Thyroid gland (tissue), 4 donors: ENCODE results near the gene CCM2. TPM values are rescaled to one million over a fixed set of nuclear protein-coding genes. Genes with fewer than 3 reads are reported as not detected.

Experiments used
- DNase-seq, 2 donors: peaks; one replicate each; pipeline ENCODE4 v3.0.0-alpha.2; 2019
- H3K27ac ChIP-seq, 3 donors: fragments of 200-600 bp; sonication (generic); 1 replicate in 2 of 3; 2 replicates in 1 of 3; pipeline ENCODE4 v1.5.1; 2016 to 2019; ENCODE audit warnings: mild to moderate bottlenecking in 1 of 3, moderate library complexity in 1 of 3
- H3K27me3 ChIP-seq: fragments of 200-600 bp; sonication (generic); one replicate; pipeline ENCODE4 v1.5.1; 2019
- H3K36me3 ChIP-seq, 2 donors: fragments of 200-600 bp; sonication (generic); one replicate each; pipeline ENCODE4 v1.5.1; 2016 to 2019
- H3K4me1 ChIP-seq, 2 donors: fragments of 200-600 bp; sonication (generic); one replicate each; pipeline ENCODE4 v1.5.1; 2017 to 2019
- H3K4me3 ChIP-seq, 3 donors: fragments of 200-600 bp; sonication (generic); replicated peaks in 1 of 3; 1 replicate in 2 of 3; 2 replicates in 1 of 3; pipeline ENCODE4 v1.5.1; 2016; ENCODE audit warnings: mild to moderate bottlenecking in 1 of 3
- H3K9me3 ChIP-seq: fragments of 200-600 bp; sonication (generic); one replicate; pipeline ENCODE4 v1.5.1; 2017
- POLR2A ChIP-seq, 2 donors: fragments of 450-650 bp; IDR thresholded peaks; one replicate each; pipeline ENCODE4 v1.6.1; 2017; ENCODE audit warnings: antibody characterized with exemption in 2 of 2, mild to moderate bottlenecking in 2 of 2, moderate library complexity in 1 of 2
- WGBS, 2 donors: methylation state at CpG; one replicate each; pipeline ENCODE4 v1.1.5; 2017; 5-methylcytosine and 5-hydroxymethylcytosine counted together
- intact Hi-C: fragments of 100-400 bp; cut with DNase I; formaldehyde crosslinking; loops from one replicate; pipeline ENCODE4 v1.15.1; 2023
- total RNA-seq, 4 donors: library from RNA; depleted of rRNA; stranded (reverse); fragments of >200 nt; gene quantifications; one replicate each; pipeline ENCODE4 v1.2.3, GENCODE V29; 2016
- TF ChIP-seq, protein P1 (sequence below), 6 experiments: fragments of 200-600 bp in 3 of 6; fragments of 450-650 bp in 3 of 6; sonication (generic) in 3 of 6; IDR thresholded peaks; one replicate each; pipeline ENCODE4 v1.5.1; 2016 to 2019; ENCODE audit warnings: antibody characterized with exemption in 6 of 6, mild to moderate bottlenecking in 2 of 6, inconsistent platforms in 1 of 6, moderate library complexity in 1 of 6

CCM2 gene
- total RNA-seq, 4 donors from 2014 or later, result 19.4 to 29.2 (median 24.3) TPM

DNA sequence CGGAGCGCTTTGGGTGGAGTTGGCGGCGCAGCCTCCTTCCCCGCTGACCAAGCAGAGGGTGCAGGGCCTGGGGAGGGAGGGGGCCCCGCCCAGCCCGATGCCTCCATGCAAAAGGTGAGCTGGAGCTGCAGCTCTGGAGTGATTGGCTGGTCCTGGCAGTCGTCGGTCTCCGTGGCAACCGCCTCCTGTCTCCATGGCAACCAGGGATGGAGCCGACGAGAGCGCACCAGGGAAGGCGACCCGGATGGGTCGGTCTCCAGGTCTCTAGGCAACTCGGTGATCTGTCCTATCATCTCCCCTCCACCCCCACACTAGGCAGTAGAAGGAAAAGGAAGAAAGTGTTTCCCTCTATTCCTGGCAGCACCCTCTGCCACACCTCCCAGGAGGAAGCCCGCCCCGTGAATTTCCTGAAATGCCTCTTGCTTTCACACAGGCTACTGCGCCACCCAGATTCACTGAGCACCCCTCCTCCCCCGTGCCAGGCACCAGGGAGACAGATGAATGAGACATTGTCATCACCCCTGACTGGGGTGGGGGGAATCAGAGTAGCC lies 89.4 kb downstream of the CCM2 start:
- WGBS, 2 donors, result 12 to 35% methylated on average over 5 to 10 of the region's 22 CpGs
- peak; percentile 26 to 34 for DNase-seq
- intact Hi-C loops, result no loop called here
- H3K36me3 ChIP-seq, result no peaks in the 10 kb centered on the region
- no peak overlapping the region for H3K27ac ChIP-seq
- H3K27me3 ChIP-seq, result no peaks in the 10 kb centered on the region
- no peak for TF ChIP-seq POLR2A (IDR thresholded peaks at IDR 0.05)
- TF ChIP-seq, protein P1, sequence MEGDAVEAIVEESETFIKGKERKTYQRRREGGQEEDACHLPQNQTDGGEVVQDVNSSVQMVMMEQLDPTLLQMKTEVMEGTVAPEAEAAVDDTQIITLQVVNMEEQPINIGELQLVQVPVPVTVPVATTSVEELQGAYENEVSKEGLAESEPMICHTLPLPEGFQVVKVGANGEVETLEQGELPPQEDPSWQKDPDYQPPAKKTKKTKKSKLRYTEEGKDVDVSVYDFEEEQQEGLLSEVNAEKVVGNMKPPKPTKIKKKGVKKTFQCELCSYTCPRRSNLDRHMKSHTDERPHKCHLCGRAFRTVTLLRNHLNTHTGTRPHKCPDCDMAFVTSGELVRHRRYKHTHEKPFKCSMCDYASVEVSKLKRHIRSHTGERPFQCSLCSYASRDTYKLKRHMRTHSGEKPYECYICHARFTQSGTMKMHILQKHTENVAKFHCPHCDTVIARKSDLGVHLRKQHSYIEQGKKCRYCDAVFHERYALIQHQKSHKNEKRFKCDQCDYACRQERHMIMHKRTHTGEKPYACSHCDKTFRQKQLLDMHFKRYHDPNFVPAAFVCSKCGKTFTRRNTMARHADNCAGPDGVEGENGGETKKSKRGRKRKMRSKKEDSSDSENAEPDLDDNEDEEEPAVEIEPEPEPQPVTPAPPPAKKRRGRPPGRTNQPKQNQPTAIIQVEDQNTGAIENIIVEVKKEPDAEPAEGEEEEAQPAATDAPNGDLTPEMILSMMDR (IDR thresholded peaks at IDR 0.05), result no peak
- H3K4me3 ChIP-seq, result peak overlapping the region in 1 of 3 donors; percentile 43
- peaks cover 0 to 7% of the 10 kb centered on the region in 2 donors for H3K4me1 ChIP-seq
- H3K9me3 ChIP-seq, result no peaks in the 10 kb centered on the region

DNA sequence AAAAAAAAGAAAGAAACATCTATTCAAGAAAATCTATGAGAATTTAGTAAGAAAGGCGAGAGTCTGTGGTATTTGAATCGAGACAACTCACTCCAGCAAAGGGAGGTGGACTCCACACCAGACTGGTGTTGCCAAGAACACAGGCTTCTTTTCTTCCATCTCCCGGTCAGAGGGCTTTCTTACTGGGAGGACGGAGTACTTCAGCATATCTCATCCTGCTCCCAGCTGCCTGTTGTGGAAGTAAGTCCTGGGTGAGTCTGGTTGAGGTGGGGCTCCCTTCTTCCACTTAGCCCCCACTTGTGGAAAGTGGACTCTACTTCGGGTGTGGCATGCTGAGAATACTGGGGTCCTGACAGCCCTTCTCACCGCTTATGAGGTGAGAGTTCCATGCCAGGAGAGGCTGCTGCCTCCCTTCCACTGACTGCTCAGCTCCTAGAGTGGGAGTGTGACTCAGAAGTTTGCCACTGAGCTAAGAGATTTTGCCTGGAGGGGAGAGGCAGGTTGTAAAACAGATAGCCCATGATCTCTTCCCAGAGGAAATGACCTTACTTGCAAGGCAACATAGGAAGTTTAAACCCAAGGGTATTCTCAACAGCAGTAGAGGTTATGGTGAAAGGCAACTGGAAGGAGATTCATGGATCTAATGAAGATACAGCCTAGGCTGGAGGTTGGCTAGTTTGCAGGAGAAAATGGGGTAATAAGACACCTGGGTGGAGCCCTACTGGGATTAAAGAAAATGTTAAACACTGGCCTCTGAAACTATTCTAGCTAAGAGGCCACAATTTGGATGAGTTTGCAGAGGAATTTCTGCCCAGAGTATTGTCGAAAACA lies 92.3 kb downstream of the CCM2 start:
- no peak overlapping the region for H3K27ac ChIP-seq
- TF ChIP-seq, protein P1 (IDR thresholded peaks at IDR 0.05), result no peak
- TF ChIP-seq POLR2A (IDR thresholded peaks at IDR 0.05), result no peak
- DNase-seq, result no peak
- intact Hi-C loops, result no loop called here
- H3K27me3 ChIP-seq, result no peaks in the 10 kb centered on the region
- H3K4me3 ChIP-seq, result no peak overlapping the region
- H3K36me3 ChIP-seq, result no peaks in the 10 kb centered on the region
- no peaks in the 10 kb centered on the region for H3K9me3 ChIP-seq
- 55 to 69% methylated on average over 5 to 7 of the region's 7 CpGs for WGBS, 2 donors
- peaks cover 0 to 7% of the 10 kb centered on the region in 2 donors for H3K4me1 ChIP-seq

DNA sequence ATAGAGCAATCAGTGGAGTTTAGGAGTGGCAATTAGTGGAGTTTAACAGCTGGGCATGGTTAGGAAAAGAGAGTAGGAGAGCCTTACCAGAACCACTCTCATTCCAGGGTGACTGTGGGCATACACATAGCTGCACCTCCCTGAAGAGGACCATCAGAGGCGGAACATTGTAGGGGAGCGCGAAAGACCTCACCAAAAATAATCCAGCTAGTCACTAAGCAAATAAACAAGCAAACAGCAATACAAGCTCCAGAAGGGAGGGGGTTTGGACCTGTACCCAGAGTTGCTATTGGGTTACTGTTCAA lies 92.9 kb downstream of the CCM2 start:
- H3K9me3 ChIP-seq, result no peaks in the 10 kb centered on the region
- intact Hi-C loops, result no loop called here
- H3K4me3 ChIP-seq, result no peak overlapping the region
- TF ChIP-seq, protein P1 (IDR thresholded peaks at IDR 0.05), result no peak
- no peak for TF ChIP-seq POLR2A (IDR thresholded peaks at IDR 0.05)
- DNase-seq, result no peak
- no peaks in the 10 kb centered on the region for H3K36me3 ChIP-seq
- peaks cover 0 to 7% of the 10 kb centered on the region in 2 donors for H3K4me1 ChIP-seq
- 62 to 73% methylated on average over 3 of the region's 3 CpGs for WGBS, 2 donors
- no peaks in the 10 kb centered on the region for H3K27me3 ChIP-seq
- no peak overlapping the region for H3K27ac ChIP-seq

DNA sequence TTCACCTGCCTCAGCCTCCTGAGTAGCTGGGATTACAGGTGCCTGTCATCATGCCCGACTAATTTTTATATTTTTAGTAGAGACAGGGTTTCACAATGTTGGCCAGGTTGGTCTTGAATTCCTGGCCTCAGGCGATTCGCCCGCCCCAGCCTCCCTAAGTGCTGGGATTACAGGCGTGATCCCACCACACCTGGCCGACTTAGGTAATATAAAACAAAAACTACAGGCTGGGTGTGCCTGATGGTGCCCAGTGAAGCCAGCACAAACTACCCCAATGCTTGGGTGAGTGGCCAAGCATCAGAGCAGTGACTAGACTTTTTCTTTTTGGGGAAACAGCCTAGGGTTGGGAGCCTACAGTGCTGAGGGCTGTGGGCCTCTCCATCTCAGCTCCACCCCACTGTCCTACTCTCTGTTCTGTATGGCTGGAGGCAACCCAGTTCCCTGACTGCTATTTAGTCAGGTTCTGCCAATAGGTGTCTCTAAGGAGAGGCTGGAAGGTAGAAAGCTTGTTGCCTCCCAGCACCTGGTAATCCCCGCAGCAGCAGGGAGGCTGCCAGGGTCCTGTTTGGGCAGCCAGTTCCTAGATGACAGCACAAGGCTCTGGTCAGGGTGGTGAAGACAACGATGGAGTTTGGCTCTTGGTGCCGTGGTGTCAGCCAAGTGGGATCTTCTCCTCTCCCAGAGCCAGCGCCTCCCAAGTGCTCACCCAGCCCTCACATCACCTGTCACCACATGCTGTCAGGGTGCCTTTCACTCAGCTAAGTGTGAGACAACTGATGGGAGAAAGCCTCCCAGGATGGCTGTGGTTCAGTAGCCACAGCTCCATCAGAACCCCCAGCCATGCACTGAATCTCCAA lies 99.2 kb downstream of the CCM2 start:
- WGBS, 2 donors, result 89 to 92% methylated on average over 8 to 10 of the region's 10 CpGs
- H3K9me3 ChIP-seq, result no peaks in the 10 kb centered on the region
- no peak for DNase-seq
- TF ChIP-seq POLR2A (IDR thresholded peaks at IDR 0.05), result no peak
- TF ChIP-seq, protein P1 (IDR thresholded peaks at IDR 0.05), result no peak
- intact Hi-C loops, result no loop called here
- H3K27ac ChIP-seq, result no peak overlapping the region
- H3K4me3 ChIP-seq, result no peak overlapping the region
- no peaks in the 10 kb centered on the region for H3K4me1 ChIP-seq
- H3K36me3 ChIP-seq, result peaks cover 54 to 56% of the 10 kb centered on the region in 2 donors
- H3K27me3 ChIP-seq, result no peaks in the 10 kb centered on the region
